Measurements from ENCODE around the gene FAM229A.
A peak's percentile ranks its signal among the peaks of the same experiment; 100 is the strongest.
"Not testable (repeated sequence)": the region's sequence is repeated elsewhere in the genome, so short reads cannot be mapped to it uniquely, and the experiment has no call there.

FAM229A gene

GRCh38 chr1:32376199-32376598, 13.9 kb upstream of the FAM229A start:
- no peak for DNase-seq

DNA sequence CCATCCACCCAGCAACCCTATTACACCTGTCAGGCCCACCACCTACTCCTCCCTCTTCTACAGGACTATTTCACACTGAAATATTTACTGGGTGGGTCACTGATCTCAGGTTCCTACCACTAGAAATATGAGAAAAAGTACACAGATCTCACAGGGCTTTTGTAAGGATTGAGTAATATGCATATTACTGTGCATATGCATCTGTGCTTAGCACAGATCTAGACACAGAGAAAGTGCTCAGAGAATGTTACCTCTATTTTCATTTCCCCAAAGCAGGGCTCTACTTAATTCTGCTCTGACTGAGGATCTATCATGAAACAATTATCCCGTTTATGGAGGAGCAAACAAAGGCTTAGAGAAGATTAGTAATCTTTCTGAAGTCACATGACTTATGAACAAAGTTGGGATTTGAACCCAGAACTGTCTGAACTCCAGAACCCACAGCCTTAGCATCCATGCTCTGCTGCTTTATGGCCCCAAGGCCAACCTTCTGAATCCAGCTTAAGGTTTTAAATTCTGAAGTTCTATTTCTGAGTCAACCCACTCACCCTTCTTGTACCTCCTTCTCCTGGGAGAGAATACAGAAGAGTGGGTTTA, 11.8 kb upstream of the FAM229A start:
- DNase-seq, result no peak

DNA sequence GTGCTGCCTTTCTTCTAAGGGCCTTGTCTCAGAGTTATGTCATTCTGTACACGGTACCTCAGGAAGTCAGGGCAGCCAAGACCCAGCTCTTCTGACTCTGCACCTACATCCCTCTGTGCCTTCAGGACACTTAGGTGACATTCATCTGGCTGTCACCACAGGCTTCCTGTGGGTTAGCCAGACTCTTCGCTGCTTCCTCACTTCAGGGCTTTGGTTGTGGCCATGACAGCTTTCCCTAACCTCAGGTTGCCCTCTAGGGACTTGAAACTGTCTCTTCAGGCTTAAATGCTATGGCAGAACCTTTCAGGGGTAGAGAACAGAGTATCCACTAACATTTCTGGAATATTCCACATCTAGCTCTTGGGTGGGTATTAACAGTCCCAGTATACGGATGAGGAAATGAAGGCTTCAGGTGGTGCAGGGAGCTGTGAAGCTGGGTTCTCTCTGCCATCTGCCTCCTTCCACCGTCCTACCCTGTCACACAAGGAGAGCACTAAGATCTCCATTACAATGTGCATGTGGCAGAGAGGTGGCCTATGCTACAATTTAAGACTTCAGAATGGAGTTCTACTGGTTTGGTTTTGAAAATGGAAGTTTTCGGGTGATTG, 10.0 kb upstream of the FAM229A start:
- no peak for DNase-seq

DNA sequence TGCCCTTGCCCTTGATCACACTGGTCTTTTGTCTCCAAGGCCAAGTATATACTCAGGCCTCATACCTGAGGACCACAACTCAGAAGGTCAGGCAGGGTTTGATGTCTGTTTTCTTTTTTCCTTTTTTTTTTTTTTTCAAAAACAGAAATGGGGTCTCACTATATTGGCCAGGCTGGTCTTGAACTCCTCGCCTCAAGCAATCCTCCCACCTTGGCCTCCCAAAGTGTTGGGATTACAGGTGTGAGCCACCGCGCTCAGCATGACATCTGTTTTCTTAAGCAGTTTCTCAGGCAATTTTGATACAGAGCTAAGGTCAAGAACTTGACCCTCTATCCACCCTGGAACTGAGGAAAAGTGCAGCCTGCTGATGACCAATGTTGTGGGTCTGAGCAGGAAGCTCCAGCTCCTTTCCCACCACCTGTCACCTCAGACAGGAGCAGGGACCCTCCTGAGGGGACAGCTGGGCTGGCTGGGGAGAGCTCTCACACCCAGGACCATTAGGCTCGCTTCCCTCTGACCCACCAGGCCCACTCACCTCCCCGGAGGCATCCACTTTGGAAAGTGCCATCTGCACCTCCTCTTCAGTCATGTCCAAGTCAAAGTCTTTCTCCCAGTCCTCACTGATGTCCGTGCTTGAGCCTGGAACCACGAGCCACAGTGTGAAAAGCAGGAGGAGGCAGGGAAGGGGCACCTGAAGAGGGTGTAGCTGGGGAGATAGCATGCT, 5.8 kb upstream of the FAM229A start:
- no peak for DNase-seq

DNA sequence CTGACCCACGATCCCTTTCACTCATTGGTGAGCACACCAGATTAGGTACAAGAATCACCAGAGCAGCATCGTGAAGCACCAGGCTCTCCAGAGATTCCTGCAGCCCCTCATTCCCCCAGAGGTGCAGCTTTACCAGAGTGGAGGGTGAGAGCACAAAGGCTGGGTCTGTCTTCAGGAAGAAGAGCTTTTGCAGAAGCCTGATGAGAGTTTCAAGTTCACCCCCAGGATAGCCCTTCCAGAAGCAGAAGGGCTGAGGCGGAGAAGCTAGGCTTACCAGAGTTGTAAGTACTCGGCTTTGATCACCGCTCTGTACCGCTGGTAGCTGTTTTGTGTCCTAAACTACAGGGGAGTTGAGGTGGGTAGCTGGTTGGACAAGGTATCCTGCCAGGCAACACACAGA, 3.2 kb upstream of the FAM229A start:
- no peak for DNase-seq

DNA sequence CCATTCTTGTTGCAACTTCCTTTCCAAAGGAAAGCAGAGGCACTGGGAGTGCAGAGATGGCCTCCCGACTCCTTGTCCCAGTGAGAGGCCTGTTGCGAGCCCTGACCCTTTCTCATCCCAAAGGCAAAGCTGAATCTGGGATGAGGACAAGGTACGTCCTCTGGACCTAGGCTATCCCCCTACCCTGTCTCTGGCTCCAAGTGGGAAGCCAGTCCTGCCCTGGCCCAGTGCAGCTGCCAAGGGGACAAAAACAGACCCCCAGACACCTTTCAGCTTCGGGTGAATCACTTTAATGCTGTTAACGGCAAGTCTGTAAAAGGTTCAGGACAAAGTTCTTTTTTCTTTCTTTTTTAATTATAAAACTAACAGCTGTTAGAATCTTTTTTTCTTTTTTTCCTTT, 2.6 kb upstream of the FAM229A start:
- no peak for DNase-seq

- DNase-seq, result no peak
Measured at GRCh38 chr1:32363713-32364112, 1.4 kb upstream of the FAM229A start.

DNA sequence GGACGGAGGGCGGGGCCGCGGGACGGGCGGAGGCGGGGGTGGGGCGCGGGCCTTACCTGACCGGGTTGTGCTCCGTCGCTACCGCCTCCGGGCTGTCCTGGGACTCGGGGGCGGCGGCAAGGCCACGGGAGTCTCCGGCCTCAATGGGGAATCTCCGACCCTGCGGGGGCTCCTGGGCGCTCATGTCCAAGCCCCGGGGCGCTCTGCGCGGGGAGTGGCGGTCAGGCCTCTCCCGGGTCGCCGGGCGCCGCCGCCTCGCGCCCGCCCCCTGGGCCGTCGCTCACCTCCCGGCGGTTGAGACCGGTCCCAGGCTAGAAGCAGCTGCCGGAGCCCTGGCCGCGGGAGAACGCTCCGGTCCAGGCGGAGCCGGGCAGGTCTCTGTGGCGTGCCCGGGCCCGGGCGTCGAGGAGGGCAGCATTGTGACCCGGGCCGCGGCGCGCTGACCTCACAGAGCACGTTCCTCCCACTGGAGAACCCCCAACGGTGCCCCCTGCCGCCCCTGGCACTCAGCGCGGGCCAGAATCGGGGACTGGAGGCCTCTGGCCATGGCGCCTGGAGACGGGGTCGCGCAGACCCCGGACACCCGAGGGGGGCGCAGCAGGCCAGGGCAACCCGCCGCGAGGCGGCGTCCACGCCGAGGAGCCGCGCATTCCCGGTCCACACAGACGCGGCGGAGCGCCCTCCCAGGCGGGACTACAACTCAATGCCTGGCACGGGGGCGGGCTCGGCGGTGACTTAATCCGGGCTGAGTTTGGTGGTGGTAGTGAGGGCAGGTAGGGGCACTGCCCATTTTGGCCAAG, 411 bp downstream of the FAM229A start:
- peak in 2 of 3 experiments; percentile 35 to 50 for DNase-seq

DNA sequence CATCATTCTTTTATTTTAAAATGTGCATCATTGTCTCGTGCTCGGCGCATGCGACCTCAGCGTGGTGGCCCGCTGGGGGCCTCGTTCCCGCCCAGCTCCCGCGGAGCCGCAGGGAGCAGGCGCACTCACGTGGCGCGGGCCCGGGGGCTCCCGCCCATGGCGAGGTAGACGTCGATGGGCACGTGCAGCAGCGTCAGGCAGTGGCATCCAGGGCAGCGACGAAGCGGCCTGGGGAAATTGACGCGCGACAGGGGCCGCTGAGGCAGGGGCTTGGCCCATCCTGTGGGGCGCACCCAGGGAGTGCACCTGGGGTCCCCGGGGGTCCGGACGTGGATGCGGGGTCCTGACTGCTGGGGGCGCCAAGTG, 994 bp downstream of the FAM229A start:
- no peak for DNase-seq

DNA sequence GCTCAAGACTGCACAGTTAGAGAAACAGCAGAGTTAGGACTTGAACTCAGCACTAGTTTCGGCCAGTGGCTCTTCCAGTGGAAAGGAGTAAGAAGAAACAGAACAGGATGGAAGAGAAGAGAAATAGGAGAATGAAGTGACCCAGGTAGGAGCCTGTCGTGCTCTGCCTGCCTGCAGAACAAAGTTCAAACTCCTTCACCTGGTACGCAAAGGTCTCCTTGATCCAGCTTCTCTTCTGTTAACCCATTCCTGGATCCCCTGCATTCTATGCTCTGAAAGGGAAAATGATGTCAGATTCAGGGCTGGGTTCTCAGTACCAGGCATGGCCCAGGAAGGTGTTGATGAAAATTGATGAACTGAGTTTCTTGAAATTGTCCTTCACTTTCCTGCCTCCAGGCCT, 3.9 kb downstream of the FAM229A start:
- no peak for DNase-seq

DNA sequence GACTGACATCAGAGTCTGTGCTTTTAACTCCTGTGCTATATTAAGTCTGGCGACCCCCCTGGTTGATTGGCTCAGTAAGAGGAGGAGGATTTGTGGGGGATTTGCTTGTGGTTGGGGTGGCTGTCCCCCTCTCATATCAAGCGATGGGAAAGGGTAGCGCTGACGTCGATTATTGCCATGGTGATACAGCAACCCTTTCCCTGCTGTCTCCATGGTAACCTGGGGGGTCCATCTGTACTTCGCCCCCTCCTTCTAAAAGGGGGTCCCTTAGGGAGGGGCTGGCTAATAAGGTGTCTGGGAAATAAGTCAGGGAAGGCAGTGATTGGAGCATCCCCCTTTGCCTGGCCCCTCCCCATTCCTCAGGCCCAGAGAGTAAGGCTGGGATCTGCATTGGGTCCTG, 4.7 kb downstream of the FAM229A start:
- no peak for DNase-seq

DNA sequence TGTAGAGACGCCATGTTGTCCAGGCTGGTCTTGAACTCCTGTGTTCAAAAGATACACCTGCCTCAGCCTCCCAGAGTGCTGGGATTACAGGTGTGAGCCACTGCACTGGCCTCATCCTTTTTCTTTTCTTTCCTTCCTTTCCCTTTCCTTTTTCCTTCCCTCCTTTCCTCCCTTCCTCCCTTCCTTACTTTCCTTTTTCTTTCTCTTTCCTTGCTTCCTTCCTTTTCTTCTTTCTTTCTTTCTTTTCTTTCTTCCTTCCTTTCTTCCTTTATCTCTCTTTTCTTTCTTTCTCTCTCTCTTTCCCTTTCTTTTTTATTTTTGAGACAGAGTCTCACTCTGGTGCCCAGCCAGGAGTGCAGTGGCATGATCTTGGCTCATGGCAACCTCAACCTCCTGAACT, 5.8 kb downstream of the FAM229A start:
- DNase-seq, result no peak

DNA sequence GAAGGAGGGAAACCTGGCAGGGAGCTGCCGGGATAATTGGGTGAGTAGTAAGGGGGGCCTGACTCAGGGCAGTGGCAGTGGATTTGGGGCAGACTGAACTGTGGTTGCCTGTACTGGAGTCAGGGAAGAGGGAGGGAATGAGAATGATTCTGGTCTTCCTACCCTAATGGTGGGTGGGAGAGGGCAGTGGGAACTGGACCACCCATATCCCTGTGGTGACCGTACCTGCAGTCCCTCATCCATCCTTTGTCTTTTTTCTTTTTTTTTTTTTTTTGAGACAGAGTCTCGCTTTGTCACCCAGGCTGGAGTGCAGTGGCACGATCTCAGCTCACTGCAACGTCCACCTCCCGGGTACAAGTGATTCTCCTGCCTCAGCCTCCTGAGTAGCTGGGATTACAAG, 6.5 kb downstream of the FAM229A start:
- not testable (repeated sequence) for DNase-seq

- DNase-seq, result no peak
Measured at GRCh38 chr1:32353886-32354570, 8.3 kb downstream of the FAM229A start.

DNA sequence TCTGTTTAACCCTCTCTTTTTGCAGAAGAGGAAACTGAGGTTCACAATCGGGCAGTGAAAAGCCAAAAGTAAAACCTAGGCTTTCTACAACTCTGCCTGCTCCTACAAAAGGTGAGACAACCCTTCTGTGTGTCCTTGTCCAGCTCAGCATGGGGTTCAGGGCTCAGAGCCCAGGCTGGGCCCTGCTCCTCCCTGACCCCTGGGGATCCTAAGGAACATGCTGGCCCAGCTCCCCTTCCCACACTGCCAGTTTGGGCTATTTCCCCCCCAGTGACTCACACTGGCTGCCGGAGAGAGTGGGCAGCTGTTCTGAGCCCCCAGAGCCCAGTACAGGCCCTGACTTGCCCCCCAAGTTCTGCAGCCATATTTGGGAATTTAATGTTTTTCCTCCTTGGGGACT, 8.9 kb downstream of the FAM229A start:
- DNase-seq, result no peak

GRCh38 chr1:32352831-32353383, 9.4 kb downstream of the FAM229A start:
- no peak for DNase-seq

DNA sequence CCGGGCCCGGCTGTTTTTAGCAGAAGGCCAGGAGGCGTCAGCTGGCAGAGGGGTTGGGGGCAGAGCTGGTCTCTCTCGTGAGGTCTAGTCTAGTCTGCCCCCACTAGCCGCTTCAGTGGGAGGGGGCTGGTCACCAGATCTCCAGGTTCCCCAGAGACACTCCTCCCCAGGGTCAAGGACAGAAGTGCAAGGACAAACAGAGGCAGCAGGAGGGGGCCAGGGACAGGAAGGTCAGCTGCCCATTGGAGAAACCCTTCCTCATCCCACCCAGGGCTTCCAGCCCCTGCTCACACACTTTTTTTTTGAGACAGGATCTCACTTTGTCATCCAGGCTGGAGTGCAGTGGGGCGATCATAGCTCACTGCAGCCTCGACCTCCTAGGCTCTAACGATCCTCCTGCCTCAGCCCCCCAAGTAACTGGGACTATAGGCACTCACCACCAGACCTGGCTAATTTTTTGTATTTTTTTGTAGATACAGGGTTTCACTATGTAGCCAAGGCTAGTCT, 10.0 kb downstream of the FAM229A start:
- DNase-seq, result peak in 1 of 3 experiments; percentile 50

GRCh38 chr1:32351399-32352238, 10.7 kb downstream of the FAM229A start:
- DNase-seq, result peak; percentile 95 to 98 (median 97)

- peak; percentile 86 to 95 (median 89) for DNase-seq
Measured at GRCh38 chr1:32350785-32351398, 11.4 kb downstream of the FAM229A start.

DNA sequence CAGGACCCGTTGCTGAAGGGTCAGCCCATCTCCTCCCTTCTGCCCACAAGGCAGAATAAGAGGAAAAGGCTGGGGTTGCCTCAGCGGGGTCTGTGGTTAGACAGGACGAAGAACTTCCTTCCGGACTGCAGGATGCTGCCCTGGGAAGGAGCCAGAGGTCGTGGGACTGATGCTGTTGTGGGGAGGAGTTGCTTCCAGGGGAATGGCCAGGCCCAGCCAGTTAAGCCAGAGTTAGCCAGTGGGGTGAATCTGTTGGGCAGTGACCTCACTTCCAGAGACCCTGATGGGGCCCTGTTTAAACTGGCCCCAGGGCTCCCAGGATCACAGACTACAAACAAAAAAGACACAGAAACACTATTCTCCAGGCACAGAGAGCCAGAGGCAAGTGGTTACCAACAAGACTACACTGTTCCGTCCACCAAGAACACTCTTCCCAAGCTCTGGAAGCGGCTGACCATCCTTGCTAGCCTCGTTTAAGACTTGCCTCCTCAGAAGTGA, 13.0 kb downstream of the FAM229A start:
- no peak for DNase-seq

Data from NCI-H1417 (cell line).